HG03520 (cell line): Measurements from ENCODE around the gene TMEM147.
A peak's percentile ranks its signal among the peaks of the same experiment; 100 is the strongest.

Experiments
- ATAC-seq: cut with Tn5 transposase; IDR thresholded peaks from one replicate; pipeline ENCODE4 v1.9.1; 2021; ENCODE audit warnings: mild to moderate bottlenecking, moderate library complexity; ENCODE audit not compliant: unreplicated experiment

TMEM147 gene

GRCh38 chr19:35544110-35544802 lies 1.2 kb upstream of the TMEM147 start:
- no peak for ATAC-seq

GRCh38 chr19:35545855-35546381 lies 492 bp downstream of the TMEM147 start:
- ATAC-seq, result peak; percentile 29

- ATAC-seq, result no peak
Measured at GRCh38 chr19:35546532-35546931, 1.1 kb downstream of the TMEM147 start.

- no peak for ATAC-seq
Measured at GRCh38 chr19:35549174-35549788, 3.9 kb downstream of the TMEM147 start.

- ATAC-seq, result no peak
Measured at GRCh38 chr19:35549879-35550523, 4.6 kb downstream of the TMEM147 start.

GRCh38 chr19:35551091-35551810 lies 5.8 kb downstream of the TMEM147 start:
- ATAC-seq, result no peak

GRCh38 chr19:35552534-35553384 lies 7.3 kb downstream of the TMEM147 start:
- no peak for ATAC-seq

GRCh38 chr19:35553385-35554000 lies 8.1 kb downstream of the TMEM147 start:
- no peak for ATAC-seq

GRCh38 chr19:35554076-35554475 lies 8.7 kb downstream of the TMEM147 start:
- ATAC-seq, result no peak

GRCh38 chr19:35555301-35556005 lies 10.0 kb downstream of the TMEM147 start:
- ATAC-seq, result no peak

GRCh38 chr19:35556025-35556590 lies 10.7 kb downstream of the TMEM147 start:
- ATAC-seq, result no peak

- no peak for ATAC-seq
Measured at GRCh38 chr19:35556846-35557538, 11.6 kb downstream of the TMEM147 start.

GRCh38 chr19:35557539-35558399 lies 12.3 kb downstream of the TMEM147 start:
- ATAC-seq, result no peak

- ATAC-seq, result no peak
Measured at GRCh38 chr19:35558400-35559280, 13.2 kb downstream of the TMEM147 start.

GRCh38 chr19:35559281-35559659 lies 13.8 kb downstream of the TMEM147 start:
- ATAC-seq, result no peak

GRCh38 chr19:35559781-35560180 lies 14.4 kb downstream of the TMEM147 start:
- no peak for ATAC-seq

GRCh38 chr19:35560271-35560670 lies 14.8 kb downstream of the TMEM147 start:
- ATAC-seq, result no peak
